Measurements from ENCODE around the gene TMEM198.

Gene TMEM198

DNA sequence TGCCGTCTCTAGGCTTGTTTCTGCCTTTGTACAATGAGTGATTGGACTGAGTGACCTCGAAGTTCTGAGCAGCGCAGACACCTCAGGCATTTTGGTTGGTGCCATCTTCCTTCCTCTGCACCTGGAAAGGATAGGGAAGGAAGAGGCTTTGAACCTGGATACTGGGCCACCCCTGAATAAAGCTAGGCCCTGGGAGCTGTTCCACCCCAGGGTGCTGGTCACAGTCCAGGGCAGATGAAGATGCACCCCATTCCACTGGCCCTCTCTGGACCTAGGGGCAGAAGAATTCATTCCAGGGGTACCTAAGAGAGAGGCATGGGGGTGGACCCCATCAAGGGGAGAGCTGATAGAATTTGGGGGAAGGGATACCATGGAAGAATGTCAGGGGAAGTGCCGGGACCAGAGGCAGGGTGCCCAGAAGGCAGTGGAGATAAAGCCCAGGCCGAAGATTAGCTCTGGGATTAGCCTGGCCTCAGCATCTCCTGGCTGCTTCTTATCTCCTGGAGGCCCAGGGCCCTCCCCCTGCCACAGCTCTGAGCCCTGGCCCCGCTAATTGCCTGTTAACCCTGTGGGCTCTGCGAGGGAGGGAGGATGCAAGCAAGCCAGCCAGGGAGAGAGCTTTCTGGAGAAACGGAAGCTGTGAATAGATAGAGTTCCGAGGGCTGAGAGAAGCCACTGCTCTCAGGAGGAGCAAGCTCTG is 18.1 kb upstream of the TMEM198 start:
- DNase-seq (ENCODE audit: low read depth): no peak

DNA sequence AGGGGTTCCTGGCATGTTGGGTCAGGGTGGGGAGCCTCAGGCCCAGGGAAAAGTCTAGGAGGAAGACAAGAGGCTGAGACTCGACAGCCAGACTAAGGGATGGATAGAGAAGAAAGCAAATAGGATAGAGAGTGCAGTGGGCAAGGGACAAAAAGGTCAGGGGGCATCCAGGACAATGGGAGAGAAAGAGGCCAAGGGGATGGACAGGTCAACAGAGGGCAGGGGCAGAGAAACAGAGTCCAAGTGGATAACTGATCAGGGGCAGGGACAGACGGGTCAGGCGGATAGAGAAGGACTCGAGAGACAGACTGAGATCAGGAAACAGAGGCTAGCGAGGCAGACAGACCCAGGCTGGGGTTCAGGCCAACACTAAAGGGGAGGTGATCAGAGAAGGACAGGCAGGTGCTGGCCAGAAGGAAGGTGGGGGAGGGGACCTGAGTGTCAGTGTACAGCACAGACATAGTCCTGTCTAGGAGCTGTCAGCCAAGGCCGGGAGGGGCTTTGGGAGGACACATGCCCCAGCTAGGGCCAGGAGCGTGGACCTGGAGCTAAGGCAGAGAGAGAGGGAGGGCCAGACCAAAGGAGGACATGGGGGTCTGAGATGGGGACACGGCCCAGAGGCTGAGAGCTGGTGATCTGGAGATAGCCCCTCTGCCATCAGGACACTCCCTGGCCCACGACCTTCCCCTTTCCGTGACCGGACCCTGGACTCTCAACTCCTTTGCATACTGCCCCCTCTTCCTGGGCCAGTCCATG is 17.3 kb upstream of the TMEM198 start:
- no peak for DNase-seq (ENCODE audit: low read depth)

DNA sequence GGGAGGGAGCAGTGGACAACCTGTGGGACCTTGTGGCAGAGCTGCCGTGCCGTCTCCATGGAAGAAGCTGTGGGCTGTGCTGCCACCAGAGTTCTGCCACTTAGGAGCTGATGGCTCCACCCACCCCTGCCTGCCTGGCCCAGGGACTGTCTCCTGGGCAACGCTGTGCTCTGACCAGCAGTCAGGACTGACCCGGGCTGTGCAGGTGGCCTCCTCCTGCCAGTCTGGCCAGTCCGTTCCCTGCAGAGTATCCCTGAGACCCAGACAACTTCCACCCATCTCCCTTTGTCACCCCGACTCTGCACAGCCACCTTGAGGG is 16.8 kb upstream of the TMEM198 start:
- DNase-seq (ENCODE audit: low read depth): no peak

DNA sequence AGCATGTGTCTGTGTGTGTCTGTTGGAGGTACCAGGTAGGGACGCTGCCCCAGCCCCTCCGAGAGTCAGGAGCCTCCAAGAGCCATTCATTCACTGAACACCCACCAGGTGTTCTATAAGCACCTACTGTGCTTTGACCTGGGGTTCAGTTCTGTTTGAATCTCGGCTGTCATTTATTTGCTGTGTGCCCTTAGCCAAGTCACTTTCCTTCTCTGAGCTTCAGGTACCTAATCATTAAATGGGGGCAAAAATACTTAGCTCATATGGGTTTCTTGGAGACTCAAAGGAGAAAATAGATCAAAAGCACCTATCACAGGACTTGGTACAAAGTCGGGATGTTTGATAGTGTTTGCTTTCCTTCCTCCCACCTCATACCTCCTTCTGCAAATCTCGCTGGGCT is 16.4 kb upstream of the TMEM198 start:
- DNase-seq (ENCODE audit: low read depth): no peak

DNA sequence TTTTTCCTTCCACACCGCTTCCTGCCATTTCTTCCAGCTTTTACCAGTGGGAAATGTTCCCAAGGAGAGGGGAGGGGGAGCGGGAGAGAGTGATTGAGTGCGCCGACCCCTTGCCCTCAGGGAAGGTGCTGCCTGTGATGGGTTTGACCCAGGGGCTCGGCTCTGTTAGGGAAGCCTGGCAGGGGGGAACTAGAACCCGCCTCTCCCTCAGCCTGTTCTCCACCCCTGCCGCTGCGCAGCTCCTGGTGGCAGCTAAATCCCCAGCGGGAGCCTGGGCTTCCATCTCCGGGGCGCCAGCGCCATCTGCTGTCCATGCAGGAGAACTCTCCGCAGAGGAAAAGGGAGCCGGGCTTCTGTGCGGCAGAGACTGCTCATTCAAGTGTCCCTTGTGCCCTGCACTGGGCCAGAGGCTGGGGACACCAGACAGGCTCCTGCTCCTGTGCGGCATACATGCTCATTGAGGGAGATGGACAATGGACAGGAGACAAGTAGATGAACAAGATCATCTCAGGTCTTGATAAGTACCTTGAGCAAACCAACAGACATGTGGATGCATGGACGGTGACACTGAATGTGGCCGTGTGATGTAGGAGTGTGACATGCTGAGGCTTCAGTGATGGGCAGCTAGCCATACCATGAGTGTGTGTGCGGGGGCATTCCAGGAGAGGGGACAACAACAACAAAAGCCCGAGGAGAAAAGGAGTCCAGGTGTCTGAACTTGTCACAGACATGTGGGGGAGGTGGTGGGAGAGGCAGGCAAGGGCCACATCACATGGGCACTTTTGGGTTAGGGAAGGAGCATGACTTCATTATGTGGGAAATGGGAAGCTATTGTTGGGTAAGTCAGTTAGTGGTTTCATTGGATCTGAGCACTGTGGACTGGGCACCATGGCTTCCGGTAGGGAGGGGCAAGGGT is 13.5 kb upstream of the TMEM198 start:
- peak; percentile 80 for DNase-seq (ENCODE audit: low read depth)

DNA sequence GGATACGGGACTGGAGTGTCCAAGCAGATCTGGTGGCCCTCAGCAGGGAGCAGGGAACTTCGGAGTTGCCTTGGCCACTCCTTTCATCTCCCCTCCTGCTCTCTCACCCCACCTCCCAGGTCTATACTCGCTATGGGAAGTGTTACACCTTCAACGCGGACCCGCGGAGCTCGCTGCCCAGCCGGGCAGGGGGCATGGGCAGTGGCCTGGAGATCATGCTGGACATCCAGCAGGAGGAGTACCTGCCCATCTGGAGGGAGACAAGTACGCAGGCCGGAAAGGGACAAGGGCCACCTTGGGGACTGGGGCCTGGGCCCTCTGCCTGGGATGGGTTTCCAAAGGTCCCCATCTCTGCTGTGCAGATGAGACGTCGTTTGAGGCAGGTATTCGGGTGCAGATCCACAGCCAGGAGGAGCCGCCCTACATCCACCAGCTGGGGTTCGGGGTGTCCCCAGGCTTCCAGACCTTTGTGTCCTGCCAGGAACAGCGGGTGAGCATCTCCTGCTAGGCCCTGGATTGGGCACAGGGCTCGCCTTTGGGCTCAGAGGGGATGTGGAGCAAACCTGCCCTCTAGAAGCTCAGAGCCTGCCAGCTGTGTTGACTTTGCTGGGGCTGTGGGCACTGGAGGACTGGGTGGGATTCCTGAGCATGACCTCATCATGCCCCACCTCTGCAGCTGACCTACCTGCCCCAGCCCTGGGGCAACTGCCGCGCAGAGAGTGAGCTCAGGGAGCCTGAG is 12.0 kb upstream of the TMEM198 start:
- DNase-seq (ENCODE audit: low read depth): no peak

DNA sequence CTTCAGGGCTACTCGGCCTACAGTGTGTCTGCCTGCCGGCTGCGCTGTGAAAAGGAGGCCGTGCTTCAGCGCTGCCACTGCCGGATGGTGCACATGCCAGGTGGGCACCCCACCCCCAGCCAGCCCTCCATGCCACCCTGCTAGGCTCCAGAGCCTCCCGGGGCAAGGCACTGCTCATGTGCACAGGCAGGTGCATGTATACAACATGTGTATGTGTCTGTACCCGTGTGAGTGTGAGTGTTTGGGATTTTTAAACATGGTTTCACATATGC is 11.5 kb upstream of the TMEM198 start:
- no peak for DNase-seq (ENCODE audit: low read depth)

DNA sequence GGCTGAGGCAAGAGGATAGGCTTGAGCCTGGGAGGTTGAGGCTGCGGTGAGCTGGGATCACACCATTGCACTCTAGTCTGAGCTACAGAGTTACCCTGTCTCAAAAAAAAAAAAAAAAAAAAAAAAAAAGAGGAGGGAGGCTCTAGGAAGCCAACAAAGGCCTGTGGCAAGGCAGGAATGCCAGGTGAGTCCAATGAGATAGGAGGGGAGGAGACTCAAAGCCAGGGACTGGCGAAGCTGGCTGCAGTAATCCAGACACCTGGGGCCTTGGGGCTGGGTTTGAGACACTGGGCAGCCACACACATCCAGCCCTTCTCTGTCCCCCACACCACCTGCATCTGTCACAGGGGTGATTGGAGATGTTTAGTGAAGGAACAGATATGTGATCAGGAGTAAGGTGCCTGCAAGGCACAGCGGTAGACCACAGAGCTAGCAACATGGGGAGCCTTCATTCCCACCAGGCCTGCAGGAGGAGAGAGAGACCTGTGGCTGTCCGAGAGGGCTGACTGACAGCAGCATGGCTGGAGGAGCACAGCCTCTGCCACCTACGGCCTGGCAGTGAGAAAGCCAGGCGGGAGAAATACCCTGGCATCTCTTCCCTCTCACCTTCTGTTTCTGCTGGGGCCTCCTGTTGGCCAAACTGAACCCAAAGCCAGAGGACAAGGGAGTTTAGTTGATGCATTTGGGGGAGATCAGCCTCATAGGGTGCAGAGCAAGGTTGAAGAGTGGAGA is 9.7 kb upstream of the TMEM198 start:
- DNase-seq (ENCODE audit: low read depth): no peak

DNA sequence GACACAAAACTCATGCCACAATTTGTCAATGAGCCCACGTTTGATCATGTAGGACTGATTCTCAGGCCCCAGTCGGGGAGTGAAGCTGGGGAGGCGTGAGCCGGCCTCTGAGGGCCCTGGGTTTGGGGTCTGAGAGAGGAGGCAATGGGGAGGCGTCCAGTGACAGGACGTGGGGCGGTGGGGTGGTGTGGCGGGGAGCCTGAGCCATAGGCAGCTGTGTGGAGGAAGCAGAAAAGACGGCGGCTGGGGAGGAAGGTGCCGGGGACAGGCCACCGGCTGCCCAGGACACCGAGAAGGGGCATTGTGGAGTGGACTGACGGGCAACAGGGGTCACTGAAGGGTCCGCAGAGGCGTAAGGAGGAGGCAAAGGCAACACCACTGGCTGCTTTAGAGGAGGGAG is 7.4 kb upstream of the TMEM198 start:
- DNase-seq (ENCODE audit: low read depth): no peak

DNA sequence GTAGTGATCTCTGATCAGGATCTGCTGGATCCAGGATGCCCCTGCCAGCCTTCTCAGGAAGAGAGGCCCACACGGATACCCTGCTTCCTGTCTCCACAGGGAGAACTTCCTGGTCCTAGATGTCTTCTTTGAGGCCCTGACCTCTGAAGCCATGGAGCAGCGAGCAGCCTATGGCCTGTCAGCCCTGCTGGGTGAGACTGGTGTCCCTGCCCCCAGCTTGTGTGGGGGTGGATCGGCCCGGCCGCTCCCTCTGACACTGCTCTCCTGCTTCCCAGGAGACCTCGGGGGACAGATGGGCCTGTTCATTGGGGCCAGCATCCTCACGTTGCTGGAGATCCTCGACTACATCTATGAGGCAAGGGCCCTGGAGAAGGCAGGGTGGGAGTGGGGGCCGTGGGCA is 6.9 kb upstream of the TMEM198 start:
- DNase-seq (ENCODE audit: low read depth): no peak

DNA sequence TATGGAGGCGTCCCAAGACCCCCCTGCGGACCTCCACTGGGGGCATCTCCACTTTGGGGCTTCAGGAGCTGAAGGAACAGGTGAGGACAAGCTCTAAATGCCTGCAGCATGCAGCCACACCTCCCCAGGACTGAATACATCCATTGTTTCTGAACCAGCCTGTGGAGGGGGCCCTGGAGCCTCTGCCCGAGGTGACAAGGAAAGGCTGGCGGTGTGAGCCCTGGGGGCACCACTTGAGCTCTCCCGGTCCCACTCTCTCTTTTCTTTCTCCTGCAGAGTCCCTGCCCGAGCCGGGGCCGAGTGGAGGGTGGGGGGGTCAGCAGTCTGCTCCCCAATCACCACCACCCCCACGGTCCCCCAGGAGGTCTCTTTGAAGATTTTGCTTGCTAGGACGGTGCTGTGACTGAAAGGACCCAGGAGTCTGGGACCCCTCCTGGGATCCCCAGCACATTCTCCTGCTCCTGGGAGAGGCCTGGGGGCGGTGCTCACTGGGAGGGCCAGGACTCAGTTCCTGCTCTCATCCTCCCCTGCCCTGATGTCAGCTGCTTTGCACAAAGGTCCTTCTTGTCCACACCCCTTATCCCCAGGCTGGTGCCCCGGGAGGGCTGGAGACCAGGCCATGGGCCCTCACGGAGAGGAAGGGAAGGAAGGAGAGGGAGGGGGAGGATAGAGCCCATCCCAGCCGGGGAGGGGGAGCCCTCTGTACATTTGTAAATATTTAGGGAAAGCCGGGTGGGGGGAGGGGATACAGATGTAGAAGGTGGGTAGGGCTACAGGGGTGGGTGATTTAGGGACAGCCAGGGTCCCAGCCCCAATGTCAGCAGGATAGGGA is 6.0 kb upstream of the TMEM198 start:
- no peak for DNase-seq (ENCODE audit: low read depth)

DNA sequence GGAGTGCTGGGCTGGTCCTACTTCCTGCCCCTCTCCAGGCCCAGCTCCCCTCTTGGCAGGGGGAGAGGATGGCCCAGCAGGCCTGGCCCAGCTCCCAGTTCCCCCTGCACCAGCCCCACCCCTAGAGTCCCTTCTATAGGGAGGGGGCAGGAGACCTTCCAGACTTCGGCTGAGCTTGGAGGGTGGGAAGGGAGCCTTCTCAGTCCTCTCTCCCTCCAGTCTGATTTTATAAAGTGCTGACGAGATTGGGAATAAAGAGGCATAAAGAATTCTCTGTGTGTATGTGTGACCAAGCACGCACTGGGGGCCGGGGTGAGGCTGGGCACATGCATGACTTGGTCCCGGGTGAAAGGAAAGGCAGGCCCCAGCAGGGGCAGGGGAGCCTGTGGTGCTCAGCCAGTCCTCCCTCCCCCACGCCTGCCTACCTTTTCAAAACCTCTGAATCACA is 5.3 kb upstream of the TMEM198 start:
- DNase-seq (ENCODE audit: low read depth): no peak

DNA sequence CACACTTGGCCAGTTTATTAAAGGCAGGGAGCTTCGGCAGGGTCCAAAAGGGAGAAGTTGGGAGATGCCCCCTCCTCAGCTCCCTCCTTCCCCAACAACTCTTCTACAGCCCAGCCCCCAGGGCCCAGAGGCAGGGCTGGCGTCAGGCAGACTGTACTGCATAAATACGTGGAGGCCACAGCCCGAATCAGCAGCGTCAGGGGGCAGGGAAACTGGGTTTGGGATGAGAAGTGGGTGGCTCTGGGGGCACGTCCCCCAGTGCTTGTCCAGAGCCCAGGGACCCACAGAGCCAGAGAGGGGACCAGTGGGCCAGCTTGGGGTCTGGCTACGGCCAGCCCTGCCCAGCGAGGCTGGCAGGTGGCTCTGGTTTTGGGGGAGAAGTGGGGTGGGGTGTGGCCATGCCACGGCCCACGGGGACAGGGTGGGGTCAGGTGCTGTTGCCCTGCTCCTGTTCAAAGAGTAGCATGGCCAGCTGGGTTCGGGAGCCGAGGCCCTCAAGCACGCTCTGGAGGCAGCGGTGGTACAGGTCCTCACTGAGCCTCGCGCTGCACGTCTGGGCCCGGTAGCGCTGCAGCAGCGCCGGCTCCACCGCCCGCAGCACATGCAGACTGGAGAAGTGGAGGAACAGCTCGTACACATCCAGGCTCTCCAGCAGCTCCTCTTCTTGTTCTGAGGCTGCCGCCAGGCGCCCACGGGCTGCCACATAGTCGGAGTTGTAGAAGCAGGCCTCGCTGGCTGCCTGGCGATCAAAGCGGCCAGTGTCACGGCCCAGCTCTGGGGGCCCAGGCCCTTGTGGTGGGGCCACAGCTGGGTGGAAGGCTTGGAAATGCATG is 4.7 kb upstream of the TMEM198 start:
- no peak for DNase-seq (ENCODE audit: low read depth)

DNA sequence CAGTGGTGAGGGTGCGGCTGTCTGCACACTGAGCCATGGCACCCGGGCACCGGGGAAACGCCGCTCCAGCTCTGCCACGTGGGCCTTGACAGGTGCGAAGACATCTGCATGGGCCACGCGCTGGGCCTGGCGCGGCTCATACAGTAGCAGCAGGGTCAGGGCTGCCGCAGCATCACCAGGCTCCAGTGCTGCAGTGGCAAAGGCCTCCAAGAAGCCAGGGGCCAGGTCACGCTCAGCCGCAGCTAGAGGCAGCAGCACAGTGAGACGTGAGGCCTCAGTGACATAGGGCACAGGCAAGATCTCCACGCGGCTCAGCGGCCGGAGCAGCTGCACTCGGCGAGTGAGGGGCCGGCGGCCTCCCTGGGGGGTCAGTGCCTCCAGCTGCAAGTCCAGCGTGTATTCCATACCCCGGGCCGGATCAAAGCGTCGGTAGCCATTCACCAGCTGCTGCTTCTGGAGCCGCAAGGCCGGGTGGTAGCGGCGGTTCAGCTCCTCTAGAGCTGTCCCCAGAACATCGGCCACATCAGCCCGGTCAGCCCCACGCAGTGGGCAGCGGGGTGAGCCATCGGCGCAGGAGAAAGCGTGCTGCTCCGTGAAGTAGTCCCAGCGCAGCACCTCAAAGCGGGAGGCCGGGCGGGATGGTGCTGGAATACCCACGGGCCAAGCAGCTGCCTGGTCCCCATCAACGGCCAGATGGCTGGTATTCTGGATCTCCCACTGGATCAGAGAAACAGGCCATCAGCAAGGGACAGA is 3.7 kb upstream of the TMEM198 start:
- DNase-seq (ENCODE audit: low read depth): no peak

DNA sequence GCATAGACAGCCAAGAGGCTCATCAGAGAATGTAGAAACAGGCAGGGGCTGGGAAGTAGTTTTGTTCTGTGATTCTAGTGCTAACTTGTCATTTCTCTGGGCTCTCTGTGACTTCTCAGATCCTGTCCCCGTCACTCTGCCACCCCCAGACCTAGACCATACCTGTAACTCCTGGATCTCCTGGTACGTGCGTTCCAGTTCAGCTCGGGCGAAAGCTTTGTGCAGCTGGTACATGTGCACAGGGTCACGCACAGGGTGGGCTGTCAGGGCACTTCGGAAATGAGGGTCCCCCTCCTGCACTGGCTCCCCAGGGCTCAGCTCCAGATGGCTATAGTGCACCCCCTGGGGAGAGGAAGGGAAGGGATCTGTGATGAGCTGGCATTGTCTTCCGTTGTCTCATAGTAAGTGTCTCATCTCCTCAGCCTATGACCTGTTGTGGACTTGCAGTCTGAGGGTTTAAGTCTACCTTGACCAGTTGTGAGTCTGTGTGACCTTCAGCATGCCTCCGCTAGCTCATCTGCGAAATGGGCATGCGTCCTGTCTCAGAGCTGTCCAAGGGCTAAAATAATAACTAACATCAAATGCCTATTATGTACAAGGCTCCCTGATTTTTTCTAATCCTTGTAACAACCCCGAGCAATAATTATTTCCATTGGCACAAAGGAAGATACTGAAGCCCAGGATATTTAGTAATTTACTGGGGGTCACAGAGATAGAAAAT is 2.9 kb upstream of the TMEM198 start:
- DNase-seq (ENCODE audit: low read depth): no peak

DNA sequence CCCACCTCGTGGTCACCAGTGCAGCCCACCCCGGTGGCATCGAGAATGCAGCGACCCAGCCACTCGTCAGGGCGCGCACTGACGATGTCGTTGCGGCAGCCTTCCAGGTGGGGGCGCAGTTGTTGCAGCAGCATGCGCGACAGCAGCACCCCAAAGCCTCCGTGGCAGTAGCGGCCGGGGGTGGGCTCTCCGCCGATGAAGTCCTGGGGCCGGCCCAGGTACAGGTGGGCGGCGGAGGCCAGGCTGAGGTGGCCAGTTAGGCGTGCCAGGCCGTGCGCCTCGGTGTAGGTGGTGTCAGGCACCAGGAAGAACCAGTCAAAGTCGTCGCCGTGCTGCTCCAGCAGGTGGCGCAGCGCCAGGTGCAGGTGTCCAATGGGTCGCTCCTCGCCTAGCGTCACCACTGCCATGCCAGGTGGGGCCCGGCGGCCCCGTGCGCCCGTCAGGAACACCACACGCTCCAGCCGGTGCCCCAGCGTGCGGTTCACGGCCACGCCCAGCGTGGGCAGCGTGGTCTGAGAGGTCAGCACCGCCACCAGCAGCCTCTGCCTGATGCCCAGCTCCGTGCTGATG is 2.1 kb upstream of the TMEM198 start:
- peak; percentile 86 for DNase-seq (ENCODE audit: low read depth)

DNA sequence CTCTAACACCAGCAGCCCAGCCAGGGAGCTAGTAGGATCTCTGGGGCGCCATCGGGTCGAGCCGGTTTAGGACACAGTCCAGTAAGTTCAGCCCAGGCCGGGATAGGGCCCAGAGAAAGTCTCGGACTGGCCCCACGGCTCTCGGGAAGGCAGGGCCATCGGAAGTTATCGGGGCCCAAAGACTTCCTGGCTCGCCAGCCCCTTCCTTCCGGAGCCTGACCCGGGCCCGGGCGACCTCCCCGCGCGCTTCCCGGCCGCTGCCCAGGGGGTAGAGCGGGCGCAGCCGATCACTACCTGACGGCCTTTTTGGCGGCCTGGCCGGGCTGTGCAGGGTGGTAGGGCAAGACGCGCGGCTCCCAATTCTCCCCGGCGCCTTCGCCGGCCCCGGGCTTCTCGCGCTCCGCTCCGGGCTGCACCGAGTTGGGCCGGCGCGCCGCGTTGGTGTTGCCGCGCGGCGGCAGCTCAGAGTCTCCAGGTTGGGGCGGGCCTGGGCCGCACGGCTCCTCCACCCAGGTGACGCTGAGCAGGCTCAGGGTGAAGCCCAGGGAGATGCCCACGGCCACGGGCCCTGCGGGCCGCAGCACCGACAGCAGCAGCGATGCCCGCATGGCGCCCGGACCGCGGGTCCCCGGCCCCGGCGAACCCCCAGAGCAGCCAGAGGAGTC is 765 bp upstream of the TMEM198 start:
- DNase-seq (ENCODE audit: low read depth): no peak

DNA sequence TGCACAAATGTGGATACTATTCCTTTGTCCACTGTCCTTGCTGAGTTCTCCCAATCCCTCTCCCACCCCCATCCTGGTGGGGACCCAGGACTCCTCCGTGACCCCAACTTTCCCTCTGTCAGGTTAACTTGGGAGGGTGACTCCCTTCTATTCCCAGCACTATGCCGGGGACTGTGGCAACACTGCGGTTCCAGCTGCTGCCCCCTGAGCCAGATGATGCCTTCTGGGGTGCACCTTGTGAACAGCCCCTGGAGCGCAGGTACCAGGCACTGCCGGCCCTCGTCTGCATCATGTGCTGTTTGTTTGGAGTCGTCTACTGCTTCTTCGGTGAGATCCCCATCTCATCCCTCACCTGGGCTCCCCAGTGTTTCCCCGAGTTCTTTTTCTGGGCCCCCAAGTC is 739 bp downstream of the TMEM198 start:
- DNase-seq (ENCODE audit: low read depth): no peak

All from activated T-cell treated with anti-CD3 and anti-CD28 coated beads for 48 hours (primary cell).